Panc1 (cell line): ENCODE measurements around the gene SMIM7.

Experiments used
- CTCF ChIP-seq: fragments of 450-650 bp; IDR thresholded peaks from 2 replicates; pipeline ENCODE4 v1.5.1; 2017; ENCODE audit warnings: mild to moderate bottlenecking
- POLR2AphosphoS5 ChIP-seq: IDR thresholded peaks from 2 replicates; pipeline ENCODE4 v1.6.1; 2012; ENCODE audit warnings: mild to moderate bottlenecking, low read depth, low read length, moderate library complexity

DNA sequence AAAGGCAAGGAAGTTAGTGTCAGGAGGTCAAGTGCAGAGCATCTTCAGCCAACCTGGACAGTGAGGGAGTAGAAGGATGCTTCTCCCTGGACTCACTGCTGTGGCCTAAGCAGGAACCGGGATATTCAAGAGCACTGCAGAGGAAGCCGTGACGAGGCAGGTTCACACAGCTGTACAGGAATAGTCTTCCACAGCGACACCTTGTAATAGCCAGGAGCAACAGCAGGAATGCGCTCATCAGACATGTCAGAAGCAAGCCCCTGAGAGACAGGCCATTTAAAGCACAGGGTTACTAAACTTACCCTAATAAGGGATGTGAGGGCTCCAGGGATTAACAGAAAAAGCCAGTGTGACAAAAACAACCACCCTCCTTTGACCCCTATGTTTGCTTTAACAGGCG lies 28.5 kb downstream of the SMIM7 start:
- TF ChIP-seq CTCF (no peak), POLR2AphosphoS5 (no peak)
